GM12878 (cell line): ENCODE measurements around the gene MYO15B. TPM values are rescaled to one million over a fixed set of nuclear protein-coding genes. Genes with fewer than 3 reads are reported as not detected.

Experiments used
- ATAC-seq: fragments of 200-7000 bp; cut with Tn5 transposase; 3 replicates; pipeline ENCODE4 v1.9.1; 2020; ENCODE audit warnings: mild to moderate bottlenecking, moderate library complexity
- BruUV-seq: library from RNA; stranded (reverse); fragments of 400-500 nt; replicated peaks from 2 replicates; lab custom pipeline; 2021; lab: Mats Ljungman, UMichigan
- CTCF ChIA-PET: fragments of 300-600 bp; sonication (Branson Sonifier 250); formaldehyde crosslinking; extraction: SDS; loops from one replicate; lab custom pipeline; 2021; ENCODE audit warnings: inconsistent platforms; lab: Yijun Ruan, JAX
- POLR2A ChIA-PET: fragments of 350-600 bp; formaldehyde crosslinking; extraction: SDS; loops from one replicate; lab custom pipeline; 2021; ENCODE audit warnings: inconsistent platforms; lab: Charles Lee
- RAD21 ChIA-PET: fragments of 300-600 bp; sonication (Branson Sonifier 250); formaldehyde crosslinking; loops from one replicate; lab custom pipeline; 2023; ENCODE audit warnings: antibody characterized with exemption; ENCODE audit not compliant: unreplicated experiment; lab: Charles Lee
- SMC1A ChIA-PET: fragments of 300-600 bp; sonication (Branson Sonifier 250); formaldehyde crosslinking; loops from one replicate; lab custom pipeline; 2023; ENCODE audit not compliant: unreplicated experiment, uncharacterized antibody; lab: Charles Lee
- DNase-seq: peaks from one replicate; pipeline ENCODE4 v3.0.0-alpha.2; 2011; ENCODE audit warnings: low read depth, low spot score
- FAIRE-seq: peaks from 3 replicates; lab custom pipeline; 2011; peaks lifted over from hg19 to GRCh38; lab: Jason Lieb, UNC
- H2AFZ ChIP-seq: 2 replicates; pipeline ENCODE4 v1.6.0; 2011; ENCODE audit warnings: low read depth, low read length, control low read depth; ENCODE audit not compliant: control insufficient read depth
- H3K27ac ChIP-seq: 2 replicates; pipeline ENCODE4 v1.5.1; 2011; ENCODE audit warnings: control low read depth; ENCODE audit not compliant: control insufficient read depth, insufficient read depth
- H3K27me3 ChIP-seq, 2 experiments: replicated peaks in 1 of 2; 2 replicates each; pipeline versions ENCODE4 v1.6.0 to v1.6.1; 2011; ENCODE audit warnings: low read length in 1 of 2; ENCODE audit not compliant: control insufficient read depth in 2 of 2, insufficient read depth in 2 of 2
- H3K36me3 ChIP-seq, 2 experiments: 2 replicates each; pipeline ENCODE4 v1.5.1; 2011; ENCODE audit warnings: low read length in 1 of 2; ENCODE audit not compliant: control insufficient read depth in 2 of 2, insufficient read depth in 2 of 2
- H3K4me1 ChIP-seq: 2 replicates; pipeline ENCODE4 v1.6.1; 2011; ENCODE audit warnings: mild to moderate bottlenecking, low read length, moderate library complexity, mixed read lengths; ENCODE audit not compliant: control insufficient read depth, insufficient read depth
- H3K4me2 ChIP-seq: 2 replicates; pipeline ENCODE4 v1.6.0; 2011; ENCODE audit warnings: control low read depth; ENCODE audit not compliant: control insufficient read depth, insufficient read depth
- H3K4me3 ChIP-seq: fragments of 200-600 bp; sonication (generic); 2 replicates; pipeline ENCODE4 v1.5.1; 2016
- H3K79me2 ChIP-seq: 2 replicates; pipeline ENCODE4 v1.6.0; 2011; ENCODE audit warnings: low read length; ENCODE audit not compliant: control insufficient read depth, insufficient read depth
- H3K9ac ChIP-seq: 2 replicates; pipeline ENCODE4 v1.8.0; 2011; ENCODE audit warnings: low read length, control low read depth, mixed read lengths; ENCODE audit not compliant: control insufficient read depth, insufficient read depth
- H3K9me3 ChIP-seq: replicated peaks from 3 replicates; pipeline ENCODE4 v1.5.1; 2011; ENCODE audit warnings: mild to moderate bottlenecking, low read length; ENCODE audit not compliant: control insufficient read depth, insufficient read depth
- H4K20me1 ChIP-seq: 2 replicates; pipeline ENCODE4 v1.6.0; 2011; ENCODE audit not compliant: control insufficient read depth, insufficient read depth
- BACH1 ChIP-seq: fragments of 450-650 bp; IDR thresholded peaks from 2 replicates; pipeline ENCODE4 v1.6.1; 2017; ENCODE audit warnings: mild to moderate bottlenecking, borderline replicate concordance
- CHD1 ChIP-seq: IDR thresholded peaks from 2 replicates; pipeline ENCODE4 v1.6.1; 2012; ENCODE audit warnings: low read depth, low read length, improper control_type of control experiment
- CHD2 ChIP-seq: IDR thresholded peaks from 2 replicates; pipeline ENCODE4 v1.6.1; 2011; ENCODE audit warnings: low read depth, low read length, improper control_type of control experiment, borderline replicate concordance
- CREB1 ChIP-seq: IDR thresholded peaks from 2 replicates; pipeline ENCODE4 v1.6.1; 2012; ENCODE audit warnings: low read depth, mild to moderate bottlenecking, inconsistent platforms
- DPF2 ChIP-seq: fragments of 450-650 bp; IDR thresholded peaks from 2 replicates; pipeline ENCODE4 v1.6.1; 2017; ENCODE audit warnings: mild to moderate bottlenecking
- EGR1 ChIP-seq, 2 experiments: IDR thresholded peaks; 1 replicate in 1 of 2; 2 replicates in 1 of 2; pipeline ENCODE4 v1.6.1; 2011 to 2012; ENCODE audit warnings: low read depth in 2 of 2, low read length in 2 of 2, borderline replicate concordance in 1 of 2, mild to moderate bottlenecking in 1 of 2, moderate library complexity in 1 of 2
- IKZF1 ChIP-seq: fragments of 450-650 bp; conservative IDR thresholded peaks from 2 replicates; pipeline ENCODE4 v1.6.1; 2017; ENCODE audit warnings: antibody characterized with exemption, mild to moderate bottlenecking
- LARP7 ChIP-seq: fragments of 450-650 bp; IDR thresholded peaks from 2 replicates; pipeline ENCODE4 v1.6.1; 2017; ENCODE audit warnings: mild to moderate bottlenecking
- NR2C1 ChIP-seq: fragments of 450-650 bp; IDR thresholded peaks from 2 replicates; pipeline ENCODE4 v1.6.1; 2017; ENCODE audit warnings: antibody characterized with exemption, mild to moderate bottlenecking, moderate library complexity
- NR2F1 ChIP-seq: fragments of 450-650 bp; conservative IDR thresholded peaks from 2 replicates; pipeline ENCODE4 v1.6.1; 2017; ENCODE audit warnings: mild to moderate bottlenecking
- RELA ChIP-seq: fragments of 450-650 bp; IDR thresholded peaks from 2 replicates; pipeline ENCODE4 v1.8.0; 2014; ENCODE audit warnings: borderline replicate concordance; ENCODE audit not compliant: partially characterized antibody
- RELB ChIP-seq: fragments of 450-650 bp; IDR thresholded peaks from 2 replicates; pipeline ENCODE4 v1.6.1; 2017; ENCODE audit warnings: low read depth, mild to moderate bottlenecking, moderate library complexity
- RUNX3 ChIP-seq: IDR thresholded peaks from 2 replicates; pipeline ENCODE4 v1.6.1; 2012; ENCODE audit warnings: low read length, inconsistent platforms
- SIX5 ChIP-seq: IDR thresholded peaks from 2 replicates; pipeline ENCODE4 v1.6.1; 2011; ENCODE audit warnings: mild to moderate bottlenecking, low read depth, low read length, moderate library complexity; ENCODE audit not compliant: severe bottlenecking
- SREBF1 ChIP-seq: IDR thresholded peaks from 2 replicates; pipeline ENCODE4 v1.6.1; 2012; ENCODE audit warnings: mild to moderate bottlenecking, low read length
- SREBF2 ChIP-seq: IDR thresholded peaks from 2 replicates; pipeline ENCODE4 v1.6.1; 2012; ENCODE audit warnings: mild to moderate bottlenecking, low read length
- ZBTB33 ChIP-seq: fragments of 450-650 bp; IDR thresholded peaks from 2 replicates; pipeline ENCODE4 v1.6.1; 2017; ENCODE audit warnings: mild to moderate bottlenecking
- ZNF217 ChIP-seq: fragments of 450-650 bp; IDR thresholded peaks from 2 replicates; pipeline ENCODE4 v1.6.1; 2017; ENCODE audit warnings: antibody characterized with exemption, mild to moderate bottlenecking
- WGBS: methylation state at CpG from one replicate; pipeline ENCODE4 v1.1.6; 2016; ENCODE audit warnings: low lambda C conversion rate; ENCODE audit not compliant: insufficient replicate concordance, insufficient coverage; ENCODE audit errors: missing lambda C conversion rate; 5-methylcytosine and 5-hydroxymethylcytosine counted together
- in situ Hi-C: fragments of 300-500 bp; cut with MboI; formaldehyde crosslinking; loops from 9 replicates; pipeline ENCODE4 v1.14.3; 2018; ENCODE audit warnings: mixed read lengths
- intact Hi-C: fragments of 100-400 bp; cut with micrococcal nuclease; formaldehyde crosslinking; loops from one replicate; pipeline ENCODE4 v1.14.2; 2022; ENCODE audit not compliant: unreplicated experiment
- polyA plus RNA-seq, 11 experiments: library from polyadenylated mRNA; depleted of rRNA in 4 of 11; unstranded in 6 of 11; stranded (reverse) in 5 of 11; fragments of >200 nt; fragmentation: Nextera tagmentation in 4 of 11; fragmentation: Illumina TruSeq in 1 of 11; extraction: Ambion mirVana in 4 of 11; extraction: Trizol in 1 of 11; gene quantifications; 1 replicate in 1 of 11; 2 replicates in 10 of 11; pipeline versions ENCODE4 v1.2.1 to v1.2.3, GENCODE V29; 2011 to 2016; ENCODE audit warnings: inconsistent platforms in 2 of 11, missing spikeins in 2 of 11, low read depth in 1 of 11
- total RNA-seq, 4 experiments: library from RNA; depleted of rRNA in 3 of 4; stranded (reverse); fragments of >200 nt in 3 of 4; fragmentation: Illumina TruSeq in 1 of 4; extraction: Trizol in 1 of 4; gene quantifications; 2 replicates each; pipeline versions ENCODE4 v1.2.1 to v1.2.3, GENCODE V29; 2013 to 2021

Gene MYO15B
- total and polyA plus RNA-seq, 10 of the 15 experiments (the other 5 are each of a cell fraction or from before 2014, with no cell fraction given): 0.67 to 15.4 (median 2.3) TPM; not detected in 1

DNA sequence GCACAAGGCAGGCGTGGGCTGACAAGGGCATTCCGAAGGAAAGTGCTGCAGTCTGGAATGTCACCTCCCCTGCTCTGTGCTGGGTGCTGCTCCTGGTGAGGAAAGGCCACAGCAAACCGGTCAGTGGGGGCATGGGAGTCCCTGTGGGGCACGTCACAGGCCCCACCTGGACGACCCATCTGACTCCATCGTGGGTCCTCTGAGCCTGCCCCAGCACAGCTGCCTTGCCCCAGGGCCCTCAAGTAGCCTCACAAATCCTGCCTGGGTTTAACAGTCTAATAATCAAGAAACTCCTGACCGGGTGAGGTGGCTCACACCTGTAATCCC lies 2.8 kb upstream of the MYO15B start:
- TF ChIP-seq NR2F1 (no peak), RELA (no peak), SIX5 (no peak), SREBF1 (no peak), RELB (no peak), RUNX3 (no peak), BACH1 (no peak), ZNF217 (no peak), DPF2 (no peak), CHD2 (no peak), CHD1 (no peak), IKZF1 (no peak), ZBTB33 (no peak), LARP7 (no peak), EGR1 (IDR thresholded peaks at IDR 0.05; ENCODE audit: borderline replicate concordance in 1 of 2, low read depth in 2 of 2, low read length in 2 of 2) (no peak), SREBF2 (no peak), NR2C1 (no peak), CREB1 (no peak)
- TF ChIP-seq, all 136 proteins: peak for 0
- ATAC-seq: no peak
- BruUV-seq: no TSS peak
- in situ Hi-C loops: no loop called here
- Histone ChIP-seq H4K20me1 (no peaks in the 10 kb centered on the region), H3K79me2 (no peaks in the 10 kb centered on the region), H3K4me2 (no peak overlapping the region), H3K4me1 (0 out of 2 replicates have a peak, but pooled peaks cover 4% of the 10 kb centered on the region), H3K27me3 (peaks cover 5 to 9% of the 10 kb centered on the region in 2 experiments), H3K4me3 (no peak overlapping the region), H2AFZ (no peak overlapping the region), H3K9me3 (peaks cover 2% of the 10 kb centered on the region; the same call in 1 of the 3 replicates), H3K27ac (no peak overlapping the region), H3K36me3 (no peaks in the 10 kb centered on the region), H3K9ac (no peak overlapping the region)
- WGBS: 11% methylated on average over 7 of the region's 7 CpGs
- intact Hi-C loops: no loop called here
- ChIA-PET POLR2A (no interaction called here), SMC1A (no interaction called here), CTCF (interaction anchor here (0.9 kb wide), 1 partner anchor 18 kb away, joined by 3 read pairs; no protein-coding TSS in a partner anchor), RAD21 (no interaction called here)
- FAIRE-seq: no peak
- no peak for DNase-seq
